Measurements from ENCODE around the gene SP2.

- no peak for TF ChIP-seq POLR2A (IDR thresholded peaks at IDR 0.05; ENCODE audit: low read length)
- no peak for TF ChIP-seq GATA1 (IDR thresholded peaks at IDR 0.05; ENCODE audit: low read depth, low read length)
Observed at GRCh38 chr17:47850692-47851573, 45.1 kb upstream of the SP2 start, which contains the start of gene SP6.
